HEK293T (cell line): ENCODE measurements around the gene AGAP3.

ENCODE experiments used
- BHLHE40 ChIP-seq: fragments of 450-650 bp; IDR thresholded peaks from 2 replicates; pipeline ENCODE4 v1.6.1; 2016; ENCODE audit warnings: mild to moderate bottlenecking, moderate library complexity, borderline replicate concordance
- CTBP1 ChIP-seq: fragments of 450-650 bp; IDR thresholded peaks from 2 replicates; pipeline ENCODE4 v1.6.1; 2016; ENCODE audit warnings: borderline replicate concordance
- ELF4 ChIP-seq: fragments of 450-650 bp; IDR thresholded peaks from 2 replicates; pipeline ENCODE4 v1.6.1; 2017; ENCODE audit warnings: antibody characterized with exemption
- FOXA1 ChIP-seq: fragments of 450-650 bp; IDR thresholded peaks from 2 replicates; pipeline ENCODE4 v1.6.1; 2016; ENCODE audit warnings: mild to moderate bottlenecking
- FOXM1 ChIP-seq: fragments of 450-650 bp; IDR thresholded peaks from 2 replicates; pipeline ENCODE4 v1.6.1; 2017; ENCODE audit warnings: mild to moderate bottlenecking, borderline replicate concordance
- HDGF ChIP-seq: fragments of 450-650 bp; IDR thresholded peaks from 2 replicates; pipeline ENCODE4 v1.6.1; 2017; ENCODE audit warnings: antibody characterized with exemption, borderline replicate concordance
- L3MBTL2 ChIP-seq: fragments of 450-650 bp; conservative IDR thresholded peaks from 2 replicates; pipeline ENCODE4 v1.6.1; 2016; ENCODE audit warnings: mild to moderate bottlenecking
- LEF1 ChIP-seq: fragments of 450-650 bp; IDR thresholded peaks from 2 replicates; pipeline ENCODE4 v1.6.1; 2017; ENCODE audit warnings: mild to moderate bottlenecking, borderline replicate concordance
- NFRKB ChIP-seq: fragments of 450-650 bp; IDR thresholded peaks from 2 replicates; pipeline ENCODE4 v1.6.1; 2016; ENCODE audit warnings: mild to moderate bottlenecking, moderate library complexity
- PKNOX1 ChIP-seq: fragments of 450-650 bp; IDR thresholded peaks from 2 replicates; pipeline ENCODE4 v1.6.1; 2016
- SP1 ChIP-seq: fragments of 450-650 bp; IDR thresholded peaks from 2 replicates; pipeline ENCODE4 v1.6.1; 2017
- SUZ12 ChIP-seq: fragments of 450-650 bp; IDR thresholded peaks from 2 replicates; pipeline ENCODE4 v1.6.1; 2016; ENCODE audit warnings: mild to moderate bottlenecking
- TARDBP ChIP-seq: fragments of 450-650 bp; IDR thresholded peaks from 2 replicates; pipeline ENCODE4 v1.6.1; 2016
- ZNF384 ChIP-seq: fragments of 450-650 bp; IDR thresholded peaks from 2 replicates; pipeline ENCODE4 v1.6.1; 2016

GRCh38 chr7:151144387-151144786 is 58.1 kb downstream of the AGAP3 start:
- TF ChIP-seq FOXM1 (no peak), ZNF384 (no peak), BHLHE40 (no peak), SP1 (no peak), SUZ12 (no peak), TARDBP (no peak), L3MBTL2 (no peak), HDGF (no peak), LEF1 (no peak), CTBP1 (no peak), ELF4 (no peak), NFRKB (no peak), FOXA1 (no peak), PKNOX1 (no peak)
